GM12878 (cell line): ENCODE measurements around the gene NOSTRIN. TPM values are rescaled to one million over a fixed set of nuclear protein-coding genes. Genes with fewer than 3 reads are reported as not detected.

ENCODE experiments used
- ATAC-seq: fragments of 200-7000 bp; cut with Tn5 transposase; 3 replicates; pipeline ENCODE4 v1.9.1; 2020; ENCODE audit warnings: mild to moderate bottlenecking, moderate library complexity
- BruUV-seq: library from RNA; stranded (reverse); fragments of 400-500 nt; replicated peaks from 2 replicates; lab custom pipeline; 2021; lab: Mats Ljungman, UMichigan
- CTCF ChIA-PET: fragments of 300-600 bp; sonication (Branson Sonifier 250); formaldehyde crosslinking; extraction: SDS; loops from one replicate; lab custom pipeline; 2021; ENCODE audit warnings: inconsistent platforms; lab: Yijun Ruan, JAX
- POLR2A ChIA-PET: fragments of 350-600 bp; formaldehyde crosslinking; extraction: SDS; loops from one replicate; lab custom pipeline; 2021; ENCODE audit warnings: inconsistent platforms; lab: Charles Lee
- RAD21 ChIA-PET: fragments of 300-600 bp; sonication (Branson Sonifier 250); formaldehyde crosslinking; loops from one replicate; lab custom pipeline; 2023; ENCODE audit warnings: antibody characterized with exemption; ENCODE audit not compliant: unreplicated experiment; lab: Charles Lee
- SMC1A ChIA-PET: fragments of 300-600 bp; sonication (Branson Sonifier 250); formaldehyde crosslinking; loops from one replicate; lab custom pipeline; 2023; ENCODE audit not compliant: unreplicated experiment, uncharacterized antibody; lab: Charles Lee
- DNase-seq: peaks from one replicate; pipeline ENCODE4 v3.0.0-alpha.2; 2011; ENCODE audit warnings: low read depth, low spot score
- FAIRE-seq: peaks from 3 replicates; lab custom pipeline; 2011; peaks lifted over from hg19 to GRCh38; lab: Jason Lieb, UNC
- H2AFZ ChIP-seq: 2 replicates; pipeline ENCODE4 v1.6.0; 2011; ENCODE audit warnings: low read depth, low read length, control low read depth; ENCODE audit not compliant: control insufficient read depth
- H3K27ac ChIP-seq: 2 replicates; pipeline ENCODE4 v1.5.1; 2011; ENCODE audit warnings: control low read depth; ENCODE audit not compliant: control insufficient read depth, insufficient read depth
- H3K27me3 ChIP-seq, 2 experiments: replicated peaks in 1 of 2; 2 replicates each; pipeline versions ENCODE4 v1.6.0 to v1.6.1; 2011; ENCODE audit warnings: low read length in 1 of 2; ENCODE audit not compliant: control insufficient read depth in 2 of 2, insufficient read depth in 2 of 2
- H3K36me3 ChIP-seq, 2 experiments: 2 replicates each; pipeline ENCODE4 v1.5.1; 2011; ENCODE audit warnings: low read length in 1 of 2; ENCODE audit not compliant: control insufficient read depth in 2 of 2, insufficient read depth in 2 of 2
- H3K4me1 ChIP-seq: 2 replicates; pipeline ENCODE4 v1.6.1; 2011; ENCODE audit warnings: mild to moderate bottlenecking, low read length, moderate library complexity, mixed read lengths; ENCODE audit not compliant: control insufficient read depth, insufficient read depth
- H3K4me2 ChIP-seq: 2 replicates; pipeline ENCODE4 v1.6.0; 2011; ENCODE audit warnings: control low read depth; ENCODE audit not compliant: control insufficient read depth, insufficient read depth
- H3K4me3 ChIP-seq: fragments of 200-600 bp; sonication (generic); 2 replicates; pipeline ENCODE4 v1.5.1; 2016
- H3K79me2 ChIP-seq: 2 replicates; pipeline ENCODE4 v1.6.0; 2011; ENCODE audit warnings: low read length; ENCODE audit not compliant: control insufficient read depth, insufficient read depth
- H3K9ac ChIP-seq: 2 replicates; pipeline ENCODE4 v1.8.0; 2011; ENCODE audit warnings: low read length, control low read depth, mixed read lengths; ENCODE audit not compliant: control insufficient read depth, insufficient read depth
- H3K9me3 ChIP-seq: replicated peaks from 3 replicates; pipeline ENCODE4 v1.5.1; 2011; ENCODE audit warnings: mild to moderate bottlenecking, low read length; ENCODE audit not compliant: control insufficient read depth, insufficient read depth
- H4K20me1 ChIP-seq: 2 replicates; pipeline ENCODE4 v1.6.0; 2011; ENCODE audit not compliant: control insufficient read depth, insufficient read depth
- IRF4 ChIP-seq: IDR thresholded peaks from 2 replicates; pipeline ENCODE4 v1.6.1; 2011; ENCODE audit warnings: low read depth, low read length
- NR2F1 ChIP-seq: fragments of 450-650 bp; conservative IDR thresholded peaks from 2 replicates; pipeline ENCODE4 v1.6.1; 2017; ENCODE audit warnings: mild to moderate bottlenecking
- NRF1 ChIP-seq: conservative IDR thresholded peaks from 2 replicates; pipeline ENCODE4 v1.6.1; 2011; ENCODE audit warnings: mild to moderate bottlenecking, low read depth, low read length, improper control_type of control experiment
- TCF12 ChIP-seq: IDR thresholded peaks from 2 replicates; pipeline ENCODE4 v1.6.1; 2011; ENCODE audit warnings: low read depth, mild to moderate bottlenecking, low read length
- YBX1 ChIP-seq: fragments of 450-650 bp; IDR thresholded peaks from 2 replicates; pipeline ENCODE4 v1.6.1; 2016; ENCODE audit warnings: antibody characterized with exemption
- ZNF622 ChIP-seq: fragments of 450-650 bp; IDR thresholded peaks from 2 replicates; pipeline ENCODE4 v1.6.1; 2017; ENCODE audit warnings: mild to moderate bottlenecking, inconsistent platforms
- WGBS: methylation state at CpG from one replicate; pipeline ENCODE4 v1.1.6; 2016; ENCODE audit warnings: low lambda C conversion rate; ENCODE audit not compliant: insufficient replicate concordance, insufficient coverage; ENCODE audit errors: missing lambda C conversion rate; 5-methylcytosine and 5-hydroxymethylcytosine counted together
- in situ Hi-C: fragments of 300-500 bp; cut with MboI; formaldehyde crosslinking; loops from 9 replicates; pipeline ENCODE4 v1.14.3; 2018; ENCODE audit warnings: mixed read lengths
- intact Hi-C: fragments of 100-400 bp; cut with micrococcal nuclease; formaldehyde crosslinking; loops from one replicate; pipeline ENCODE4 v1.14.2; 2022; ENCODE audit not compliant: unreplicated experiment
- polyA plus RNA-seq, 11 experiments: library from polyadenylated mRNA; depleted of rRNA in 4 of 11; unstranded in 6 of 11; stranded (reverse) in 5 of 11; fragments of >200 nt; fragmentation: Nextera tagmentation in 4 of 11; fragmentation: Illumina TruSeq in 1 of 11; extraction: Ambion mirVana in 4 of 11; extraction: Trizol in 1 of 11; gene quantifications; 1 replicate in 1 of 11; 2 replicates in 10 of 11; pipeline versions ENCODE4 v1.2.1 to v1.2.3, GENCODE V29; 2011 to 2016; ENCODE audit warnings: inconsistent platforms in 2 of 11, missing spikeins in 2 of 11, low read depth in 1 of 11
- total RNA-seq, 4 experiments: library from RNA; depleted of rRNA in 3 of 4; stranded (reverse); fragments of >200 nt in 3 of 4; fragmentation: Illumina TruSeq in 1 of 4; extraction: Trizol in 1 of 4; gene quantifications; 2 replicates each; pipeline versions ENCODE4 v1.2.1 to v1.2.3, GENCODE V29; 2013 to 2021
- TF ChIP-seq, protein P1 (sequence below): fragments of 450-650 bp; IDR thresholded peaks from 2 replicates; pipeline ENCODE4 v1.6.1; 2017; ENCODE audit warnings: mild to moderate bottlenecking, low read depth, inconsistent platforms; ENCODE audit not compliant: poor library complexity, severe bottlenecking
- TF ChIP-seq, protein P2 (sequence below): fragments of 450-650 bp; IDR thresholded peaks from 2 replicates; pipeline ENCODE4 v1.6.1; 2018; ENCODE audit warnings: mild to moderate bottlenecking, low read depth, moderate library complexity; ENCODE audit not compliant: partially characterized antibody
- TF ChIP-seq, protein P3 (sequence below): fragments of 450-650 bp; formaldehyde crosslinking; IDR thresholded peaks from 2 replicates; pipeline ENCODE4 v1.4.0; 2022; ENCODE audit warnings: mild to moderate bottlenecking, moderate library complexity
- TF ChIP-seq, protein P4 (sequence below): fragments of 450-650 bp; IDR thresholded peaks from 2 replicates; pipeline ENCODE4 v1.6.1; 2017; ENCODE audit warnings: mild to moderate bottlenecking, moderate library complexity
- TF ChIP-seq, protein P5 (sequence below): fragments of 450-650 bp; IDR thresholded peaks from 2 replicates; pipeline ENCODE4 v1.6.1; 2016; ENCODE audit warnings: mild to moderate bottlenecking

The NOSTRIN gene
- total and polyA plus RNA-seq, 10 of the 15 experiments (the other 5 are each of a cell fraction or from before 2014, with no cell fraction given), result 0.13 to 0.42 (median 0.37) TPM; not detected in 5

DNA sequence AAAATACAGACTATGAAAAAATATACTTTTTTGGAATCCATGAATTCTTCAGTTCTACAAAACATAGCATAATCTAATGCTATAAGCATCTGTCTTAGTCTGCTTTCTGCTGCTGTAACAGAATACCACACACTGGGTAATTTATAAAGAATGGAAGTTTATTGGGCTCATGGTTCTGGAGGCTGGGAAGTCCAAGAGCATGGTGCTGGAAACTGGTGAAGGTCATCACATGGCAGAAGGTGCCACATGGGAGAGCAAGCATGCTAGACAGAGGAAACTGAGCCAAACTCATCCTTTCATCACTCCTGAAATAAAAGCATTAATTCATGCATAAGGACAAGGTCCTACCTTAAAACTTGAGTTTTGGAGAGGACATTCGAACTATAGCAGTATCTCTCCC is 26.6 kb upstream of the NOSTRIN start:
- POLR2A ChIA-PET, result no interaction called here
- ATAC-seq (no peak), DNase-seq (no peak), FAIRE-seq (no peak)
- no peaks in the 10 kb centered on the region for H3K27me3 ChIP-seq
- intact Hi-C loops, result no loop called here
- in situ Hi-C loops, result loop anchor here (5.0 kb wide), 1 partner anchor 141 kb away; no protein-coding TSS in a partner anchor
- H3K79me2 ChIP-seq, result no peaks in the 10 kb centered on the region
- H3K4me3 ChIP-seq, result no peak overlapping the region
- H3K9ac ChIP-seq, result no peak overlapping the region
- CTCF ChIA-PET, result interaction anchor here (2.5 kb wide), 1 partner anchor 146 kb away, joined by 7 read pairs; no protein-coding TSS in a partner anchor
- H3K9me3 ChIP-seq, result no peaks in the 10 kb centered on the region
- no peak overlapping the region for H2AFZ ChIP-seq
- RAD21 ChIA-PET, result no interaction called here
- no peaks in the 10 kb centered on the region for H4K20me1 ChIP-seq
- no TSS peak for BruUV-seq
- no peaks in the 10 kb centered on the region; a peak in 1 of 4 replicates for H3K36me3 ChIP-seq
- no peak overlapping the region for H3K27ac ChIP-seq
- H3K4me1 ChIP-seq, result no peaks in the 10 kb centered on the region
- SMC1A ChIA-PET, result no interaction called here
- 0% methylated on average over 1 of the region's 1 CpG for WGBS
- no peak overlapping the region for H3K4me2 ChIP-seq
- TF ChIP-seq, protein P1, sequence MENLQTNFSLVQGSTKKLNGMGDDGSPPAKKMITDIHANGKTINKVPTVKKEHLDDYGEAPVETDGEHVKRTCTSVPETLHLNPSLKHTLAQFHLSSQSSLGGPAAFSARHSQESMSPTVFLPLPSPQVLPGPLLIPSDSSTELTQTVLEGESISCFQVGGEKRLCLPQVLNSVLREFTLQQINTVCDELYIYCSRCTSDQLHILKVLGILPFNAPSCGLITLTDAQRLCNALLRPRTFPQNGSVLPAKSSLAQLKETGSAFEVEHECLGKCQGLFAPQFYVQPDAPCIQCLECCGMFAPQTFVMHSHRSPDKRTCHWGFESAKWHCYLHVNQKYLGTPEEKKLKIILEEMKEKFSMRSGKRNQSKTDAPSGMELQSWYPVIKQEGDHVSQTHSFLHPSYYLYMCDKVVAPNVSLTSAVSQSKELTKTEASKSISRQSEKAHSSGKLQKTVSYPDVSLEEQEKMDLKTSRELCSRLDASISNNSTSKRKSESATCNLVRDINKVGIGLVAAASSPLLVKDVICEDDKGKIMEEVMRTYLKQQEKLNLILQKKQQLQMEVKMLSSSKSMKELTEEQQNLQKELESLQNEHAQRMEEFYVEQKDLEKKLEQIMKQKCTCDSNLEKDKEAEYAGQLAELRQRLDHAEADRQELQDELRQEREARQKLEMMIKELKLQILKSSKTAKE, result no peak
- TF ChIP-seq NR2F1 (no peak), NRF1 (no peak), TCF12 (no peak), YBX1 (no peak), ZNF622 (no peak), IRF4 (no peak)
- TF ChIP-seq, protein P2, sequence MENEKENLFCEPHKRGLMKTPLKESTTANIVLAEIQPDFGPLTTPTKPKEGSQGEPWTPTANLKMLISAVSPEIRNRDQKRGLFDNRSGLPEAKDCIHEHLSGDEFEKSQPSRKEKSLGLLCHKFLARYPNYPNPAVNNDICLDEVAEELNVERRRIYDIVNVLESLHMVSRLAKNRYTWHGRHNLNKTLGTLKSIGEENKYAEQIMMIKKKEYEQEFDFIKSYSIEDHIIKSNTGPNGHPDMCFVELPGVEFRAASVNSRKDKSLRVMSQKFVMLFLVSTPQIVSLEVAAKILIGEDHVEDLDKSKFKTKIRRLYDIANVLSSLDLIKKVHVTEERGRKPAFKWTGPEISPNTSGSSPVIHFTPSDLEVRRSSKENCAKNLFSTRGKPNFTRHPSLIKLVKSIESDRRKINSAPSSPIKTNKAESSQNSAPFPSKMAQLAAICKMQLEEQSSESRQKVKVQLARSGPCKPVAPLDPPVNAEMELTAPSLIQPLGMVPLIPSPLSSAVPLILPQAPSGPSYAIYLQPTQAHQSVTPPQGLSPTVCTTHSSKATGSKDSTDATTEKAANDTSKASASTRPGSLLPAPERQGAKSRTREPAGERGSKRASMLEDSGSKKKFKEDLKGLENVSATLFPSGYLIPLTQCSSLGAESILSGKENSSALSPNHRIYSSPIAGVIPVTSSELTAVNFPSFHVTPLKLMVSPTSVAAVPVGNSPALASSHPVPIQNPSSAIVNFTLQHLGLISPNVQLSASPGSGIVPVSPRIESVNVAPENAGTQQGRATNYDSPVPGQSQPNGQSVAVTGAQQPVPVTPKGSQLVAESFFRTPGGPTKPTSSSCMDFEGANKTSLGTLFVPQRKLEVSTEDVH, result no peak
- TF ChIP-seq, protein P3, sequence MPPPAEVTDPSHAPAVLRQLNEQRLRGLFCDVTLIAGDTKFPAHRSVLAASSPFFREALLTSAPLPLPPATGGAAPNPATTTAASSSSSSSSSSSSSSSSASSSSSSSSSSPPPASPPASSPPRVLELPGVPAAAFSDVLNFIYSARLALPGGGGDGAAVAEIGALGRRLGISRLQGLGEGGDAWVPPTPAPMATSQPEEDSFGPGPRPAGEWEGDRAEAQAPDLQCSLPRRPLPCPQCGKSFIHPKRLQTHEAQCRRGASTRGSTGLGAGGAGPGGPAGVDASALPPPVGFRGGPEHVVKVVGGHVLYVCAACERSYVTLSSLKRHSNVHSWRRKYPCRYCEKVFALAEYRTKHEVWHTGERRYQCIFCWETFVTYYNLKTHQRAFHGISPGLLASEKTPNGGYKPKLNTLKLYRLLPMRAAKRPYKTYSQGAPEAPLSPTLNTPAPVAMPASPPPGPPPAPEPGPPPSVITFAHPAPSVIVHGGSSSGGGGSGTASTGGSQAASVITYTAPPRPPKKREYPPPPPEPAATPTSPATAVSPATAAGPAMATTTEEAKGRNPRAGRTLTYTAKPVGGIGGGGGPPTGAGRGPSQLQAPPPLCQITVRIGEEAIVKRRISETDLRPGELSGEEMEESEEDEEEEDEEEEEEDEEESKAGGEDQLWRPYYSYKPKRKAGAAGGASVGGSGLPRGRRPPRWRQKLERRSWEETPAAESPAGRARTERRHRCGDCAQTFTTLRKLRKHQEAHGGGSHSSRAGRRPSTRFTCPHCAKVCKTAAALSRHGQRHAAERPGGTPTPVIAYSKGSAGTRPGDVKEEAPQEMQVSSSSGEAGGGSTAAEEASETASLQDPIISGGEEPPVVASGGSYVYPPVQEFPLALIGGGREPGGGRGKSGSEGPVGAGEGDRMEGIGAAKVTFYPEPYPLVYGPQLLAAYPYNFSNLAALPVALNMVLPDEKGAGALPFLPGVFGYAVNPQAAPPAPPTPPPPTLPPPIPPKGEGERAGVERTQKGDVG, result no peak
- TF ChIP-seq, protein P4, sequence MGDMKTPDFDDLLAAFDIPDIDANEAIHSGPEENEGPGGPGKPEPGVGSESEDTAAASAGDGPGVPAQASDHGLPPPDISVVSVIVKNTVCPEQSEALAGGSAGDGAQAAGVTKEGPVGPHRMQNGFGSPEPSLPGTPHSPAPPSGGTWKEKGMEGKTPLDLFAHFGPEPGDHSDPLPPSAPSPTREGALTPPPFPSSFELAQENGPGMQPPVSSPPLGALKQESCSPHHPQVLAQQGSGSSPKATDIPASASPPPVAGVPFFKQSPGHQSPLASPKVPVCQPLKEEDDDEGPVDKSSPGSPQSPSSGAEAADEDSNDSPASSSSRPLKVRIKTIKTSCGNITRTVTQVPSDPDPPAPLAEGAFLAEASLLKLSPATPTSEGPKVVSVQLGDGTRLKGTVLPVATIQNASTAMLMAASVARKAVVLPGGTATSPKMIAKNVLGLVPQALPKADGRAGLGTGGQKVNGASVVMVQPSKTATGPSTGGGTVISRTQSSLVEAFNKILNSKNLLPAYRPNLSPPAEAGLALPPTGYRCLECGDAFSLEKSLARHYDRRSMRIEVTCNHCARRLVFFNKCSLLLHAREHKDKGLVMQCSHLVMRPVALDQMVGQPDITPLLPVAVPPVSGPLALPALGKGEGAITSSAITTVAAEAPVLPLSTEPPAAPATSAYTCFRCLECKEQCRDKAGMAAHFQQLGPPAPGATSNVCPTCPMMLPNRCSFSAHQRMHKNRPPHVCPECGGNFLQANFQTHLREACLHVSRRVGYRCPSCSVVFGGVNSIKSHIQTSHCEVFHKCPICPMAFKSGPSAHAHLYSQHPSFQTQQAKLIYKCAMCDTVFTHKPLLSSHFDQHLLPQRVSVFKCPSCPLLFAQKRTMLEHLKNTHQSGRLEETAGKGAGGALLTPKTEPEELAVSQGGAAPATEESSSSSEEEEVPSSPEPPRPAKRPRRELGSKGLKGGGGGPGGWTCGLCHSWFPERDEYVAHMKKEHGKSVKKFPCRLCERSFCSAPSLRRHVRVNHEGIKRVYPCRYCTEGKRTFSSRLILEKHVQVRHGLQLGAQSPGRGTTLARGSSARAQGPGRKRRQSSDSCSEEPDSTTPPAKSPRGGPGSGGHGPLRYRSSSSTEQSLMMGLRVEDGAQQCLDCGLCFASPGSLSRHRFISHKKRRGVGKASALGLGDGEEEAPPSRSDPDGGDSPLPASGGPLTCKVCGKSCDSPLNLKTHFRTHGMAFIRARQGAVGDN, result no peak
- TF ChIP-seq, protein P5, sequence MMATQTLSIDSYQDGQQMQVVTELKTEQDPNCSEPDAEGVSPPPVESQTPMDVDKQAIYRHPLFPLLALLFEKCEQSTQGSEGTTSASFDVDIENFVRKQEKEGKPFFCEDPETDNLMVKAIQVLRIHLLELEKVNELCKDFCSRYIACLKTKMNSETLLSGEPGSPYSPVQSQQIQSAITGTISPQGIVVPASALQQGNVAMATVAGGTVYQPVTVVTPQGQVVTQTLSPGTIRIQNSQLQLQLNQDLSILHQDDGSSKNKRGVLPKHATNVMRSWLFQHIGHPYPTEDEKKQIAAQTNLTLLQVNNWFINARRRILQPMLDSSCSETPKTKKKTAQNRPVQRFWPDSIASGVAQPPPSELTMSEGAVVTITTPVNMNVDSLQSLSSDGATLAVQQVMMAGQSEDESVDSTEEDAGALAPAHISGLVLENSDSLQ, result no peak
